Cardiac fibroblast (primary cell): ENCODE measurements around the gene ELOA.
"Not testable (repeated sequence)": the region's sequence is repeated elsewhere in the genome, so short reads cannot be mapped to it uniquely, and the experiment has no call there.

ENCODE experiments used
- DNase-seq, 2 donors: peaks; one replicate each; pipeline versions ENCODE4 v3.0.0 to v3.0.0-alpha.2; 2010; ENCODE audit warnings: low read depth in 2 of 2
- H3K4me3 ChIP-seq, 2 donors: replicated peaks in 1 of 2; 1 replicate in 1 of 2; 2 replicates in 1 of 2; pipeline ENCODE4 v1.5.1; 2011; ENCODE audit warnings: low read depth in 2 of 2, low read length in 2 of 2, mild to moderate bottlenecking in 2 of 2, moderate library complexity in 1 of 2
- CTCF ChIP-seq: IDR thresholded peaks from one replicate; pipeline ENCODE4 v1.5.1; 2011; ENCODE audit warnings: low read depth, mild to moderate bottlenecking, low read length, inconsistent platforms

Gene ELOA

DNA sequence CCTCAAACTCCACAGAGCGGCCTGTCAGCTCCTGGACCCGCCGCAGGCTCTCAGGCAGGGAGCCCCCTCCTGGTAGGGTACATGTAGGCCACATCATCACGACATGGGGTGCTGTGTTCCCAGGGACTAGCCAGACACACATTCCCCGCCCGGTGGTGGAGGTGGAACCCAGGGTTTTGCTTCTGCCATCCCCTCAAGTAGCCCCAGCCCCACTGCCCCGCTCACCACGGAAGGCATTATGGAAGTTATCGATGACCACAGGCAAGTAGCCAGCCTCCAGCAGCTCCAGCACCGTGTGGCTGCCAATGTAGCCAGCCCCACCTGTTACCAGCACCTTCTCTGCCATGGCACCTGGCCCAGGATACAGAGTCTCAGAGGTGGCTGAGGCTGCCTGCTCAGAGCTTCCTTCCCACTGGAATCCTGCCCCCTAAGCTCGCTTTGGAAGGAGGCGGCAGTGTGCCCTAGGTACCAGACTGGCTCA, 55.4 kb downstream of the ELOA start:
- no peak for DNase-seq
- no peak for TF ChIP-seq CTCF

GRCh38 chr1:23799255-23799569, 55.9 kb downstream of the ELOA start:
- no peak for TF ChIP-seq CTCF
- peak overlapping the region; percentile 84 to 96 for H3K4me3 ChIP-seq
- DNase-seq = no peak

More for the DNA sequence above, 55.4 kb downstream of the ELOA start:
- H3K4me3 ChIP-seq = no peak overlapping the region

DNA sequence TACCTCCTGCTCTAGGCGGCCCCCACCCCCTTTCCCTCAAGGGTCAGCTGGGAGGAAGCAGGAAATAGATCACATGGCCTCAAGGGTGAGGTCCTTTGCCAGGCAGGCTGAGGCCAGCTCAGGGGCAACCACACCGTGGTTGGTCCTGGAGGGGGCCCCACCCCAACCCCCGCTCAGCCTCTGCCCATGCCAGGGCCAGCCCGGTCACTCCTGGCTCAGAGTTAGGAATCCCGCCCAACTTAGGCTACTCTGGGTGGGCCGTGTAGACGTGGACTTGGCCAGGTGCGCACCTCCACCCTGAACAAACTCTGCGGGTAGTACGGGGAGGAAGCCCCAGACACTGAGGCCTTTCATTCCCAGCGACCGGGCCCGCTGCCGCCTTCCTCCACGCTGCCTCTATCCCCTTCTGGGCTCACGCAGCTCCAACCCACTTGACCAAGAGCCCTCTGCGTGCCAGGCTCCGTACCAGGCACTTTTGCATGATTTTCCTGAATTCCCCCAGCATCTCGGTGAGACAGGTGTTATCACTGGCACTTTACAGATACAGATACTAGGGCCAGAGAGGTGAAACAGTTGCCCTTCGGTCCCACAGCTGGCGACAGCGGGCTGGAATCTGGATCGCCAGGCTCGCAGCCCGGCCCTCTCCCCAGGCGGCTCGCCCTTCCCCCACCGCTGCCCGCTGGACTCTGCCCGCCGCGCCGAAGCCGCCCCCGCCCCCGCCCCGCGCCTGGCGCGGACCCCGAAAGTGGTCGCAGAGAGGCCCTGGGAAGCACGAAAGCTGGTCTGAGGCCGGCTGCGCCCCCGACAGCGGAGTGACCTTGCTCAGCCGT, 56.5 kb downstream of the ELOA start:
- peak overlapping the region; percentile 84 to 96 for H3K4me3 ChIP-seq
- DNase-seq = peak; percentile 82 to 85
- no peak for TF ChIP-seq CTCF

DNA sequence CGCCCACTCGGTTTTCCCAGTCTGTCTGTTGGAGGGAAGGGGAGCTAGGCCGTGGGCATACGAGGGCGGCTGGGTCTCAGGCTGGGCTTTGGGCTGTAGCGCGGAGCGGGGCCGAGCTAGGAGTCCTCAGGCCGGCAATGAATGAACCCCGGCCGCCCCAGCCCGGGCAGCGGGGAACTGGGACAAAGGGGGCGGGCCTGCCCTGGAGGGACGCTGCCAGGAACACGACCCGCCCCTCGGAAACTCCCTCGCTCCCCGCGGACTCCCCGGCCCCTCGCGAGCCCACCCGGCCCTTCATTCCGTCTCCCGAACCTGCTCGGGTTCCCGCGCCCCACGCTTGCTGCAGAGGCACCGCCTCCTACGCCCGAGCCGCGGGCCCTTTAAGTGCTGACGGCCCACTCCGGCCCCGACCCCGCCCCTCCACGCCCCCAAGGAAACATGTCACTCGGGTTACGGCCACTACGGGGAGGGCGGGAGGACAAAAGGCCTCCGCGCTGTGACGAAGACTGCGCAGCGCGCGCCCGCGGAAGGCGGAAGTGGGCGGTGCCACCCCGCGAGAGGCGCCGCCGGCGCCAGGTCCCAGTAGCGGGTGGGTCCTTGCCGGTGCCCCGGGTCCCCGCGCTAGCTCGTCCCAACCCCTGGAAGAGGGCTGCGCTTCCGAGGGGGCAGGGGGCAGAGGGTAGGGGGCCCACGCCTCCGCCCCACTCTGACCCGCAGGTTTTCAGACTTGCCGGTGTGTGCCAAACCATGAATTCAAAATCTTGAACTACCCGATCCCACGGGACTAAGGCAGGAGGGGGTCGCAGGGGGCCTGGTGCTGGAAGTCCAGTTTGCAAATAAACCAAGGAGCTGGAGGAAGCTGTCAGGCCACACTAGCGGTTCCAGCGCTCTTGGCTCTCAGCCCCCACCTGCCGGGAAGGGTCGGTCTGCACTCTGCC, 57.4 kb downstream of the ELOA start, which contains the start of gene GALE:
Gene GALE, minus strand, starts transcription at position 355 of the 938 bp plus-strand sequence. CDS start 1,747 bp downstream, outside the sequence.
- DNase-seq = peak; percentile 95 to 97
- peak within 1 kb of the TSS; percentile 84 to 96 for H3K4me3 ChIP-seq
- TF ChIP-seq CTCF = no peak

DNA sequence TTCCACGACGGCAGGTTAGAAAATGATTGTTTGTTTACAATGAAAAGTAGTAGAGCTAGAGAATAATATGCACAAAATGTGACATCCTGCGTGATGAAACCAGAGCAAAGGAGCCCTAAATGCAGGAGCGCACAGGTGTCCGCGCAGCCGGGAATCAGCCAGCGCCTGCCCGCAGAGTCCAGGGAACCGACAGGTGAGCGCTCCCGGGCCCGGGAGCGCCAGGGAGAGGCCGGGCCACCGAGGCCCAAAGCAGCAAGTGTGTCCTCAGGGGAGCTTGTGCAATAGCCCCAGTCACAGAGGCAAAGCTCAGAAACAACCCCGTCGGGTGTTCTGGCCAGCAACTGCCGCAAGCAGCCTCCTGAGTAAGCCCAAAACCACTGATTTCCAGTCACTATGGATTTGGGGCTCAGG, 58.1 kb downstream of the ELOA start:
- DNase-seq = no peak
- H3K4me3 ChIP-seq = peak overlapping the region; percentile 84 to 96
- no peak for TF ChIP-seq CTCF

- no peak overlapping the region for H3K4me3 ChIP-seq
- DNase-seq = no peak
- no peak for TF ChIP-seq CTCF
These were observed 58.6 kb downstream of the ELOA start for GRCh38 chr1:23801876-23802275.

DNA sequence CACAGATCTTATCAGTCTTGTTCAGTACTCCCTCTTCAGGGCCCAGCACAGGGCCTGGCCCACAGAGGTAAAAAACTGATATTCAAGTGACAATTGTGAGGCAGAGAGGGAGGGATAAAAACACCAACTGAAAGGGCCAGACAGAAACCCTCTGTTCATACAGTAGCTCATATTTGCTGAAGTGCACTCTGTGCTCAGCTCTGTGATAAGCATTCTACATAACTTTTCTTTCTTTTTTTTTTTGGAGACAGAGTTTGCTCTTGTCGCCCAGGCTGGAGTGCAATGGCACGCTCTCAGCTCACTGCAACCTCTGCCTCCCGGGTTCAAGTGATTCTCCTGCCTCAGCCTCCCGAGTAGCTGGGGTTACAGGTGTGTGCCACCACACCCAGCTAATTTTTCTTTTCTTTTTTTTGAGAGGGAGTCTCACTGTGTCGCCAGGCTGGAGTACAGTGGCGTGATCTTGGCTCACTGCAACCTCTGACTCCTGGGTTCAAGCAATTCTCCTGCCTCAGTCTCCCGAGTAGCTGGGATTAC, 59.6 kb downstream of the ELOA start:
- H3K4me3 ChIP-seq, DNase-seq: not testable (repeated sequence)
